ENCODE data around the gene KLHDC8A. TPM values are rescaled to one million over a fixed set of nuclear protein-coding genes. Genes with fewer than 3 reads are reported as not detected.

Gene KLHDC8A
- total RNA-seq, 1 donor from 2014 or later, result not detected

DNA sequence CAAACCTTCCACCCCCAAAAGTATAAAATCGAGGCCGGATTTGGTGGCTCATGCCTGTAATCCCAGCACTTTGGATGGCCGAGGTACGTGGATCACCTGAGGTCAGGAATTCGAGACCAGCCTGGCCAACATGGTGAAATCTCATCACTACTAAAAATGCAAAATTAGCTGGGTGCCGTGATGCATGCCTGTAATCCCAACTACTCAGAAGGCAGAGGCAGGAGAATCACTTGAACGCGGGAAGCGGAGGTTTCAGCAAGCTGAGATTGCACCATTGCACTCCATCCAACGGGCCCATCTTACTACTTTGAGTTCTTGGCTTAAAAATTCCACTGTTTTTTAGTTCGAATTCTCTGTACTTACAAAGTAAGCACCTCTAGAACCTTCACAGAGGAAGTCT, 11.0 kb downstream of the KLHDC8A start:
- intact Hi-C loops (cut with micrococcal nuclease), result no loop called here

DNA sequence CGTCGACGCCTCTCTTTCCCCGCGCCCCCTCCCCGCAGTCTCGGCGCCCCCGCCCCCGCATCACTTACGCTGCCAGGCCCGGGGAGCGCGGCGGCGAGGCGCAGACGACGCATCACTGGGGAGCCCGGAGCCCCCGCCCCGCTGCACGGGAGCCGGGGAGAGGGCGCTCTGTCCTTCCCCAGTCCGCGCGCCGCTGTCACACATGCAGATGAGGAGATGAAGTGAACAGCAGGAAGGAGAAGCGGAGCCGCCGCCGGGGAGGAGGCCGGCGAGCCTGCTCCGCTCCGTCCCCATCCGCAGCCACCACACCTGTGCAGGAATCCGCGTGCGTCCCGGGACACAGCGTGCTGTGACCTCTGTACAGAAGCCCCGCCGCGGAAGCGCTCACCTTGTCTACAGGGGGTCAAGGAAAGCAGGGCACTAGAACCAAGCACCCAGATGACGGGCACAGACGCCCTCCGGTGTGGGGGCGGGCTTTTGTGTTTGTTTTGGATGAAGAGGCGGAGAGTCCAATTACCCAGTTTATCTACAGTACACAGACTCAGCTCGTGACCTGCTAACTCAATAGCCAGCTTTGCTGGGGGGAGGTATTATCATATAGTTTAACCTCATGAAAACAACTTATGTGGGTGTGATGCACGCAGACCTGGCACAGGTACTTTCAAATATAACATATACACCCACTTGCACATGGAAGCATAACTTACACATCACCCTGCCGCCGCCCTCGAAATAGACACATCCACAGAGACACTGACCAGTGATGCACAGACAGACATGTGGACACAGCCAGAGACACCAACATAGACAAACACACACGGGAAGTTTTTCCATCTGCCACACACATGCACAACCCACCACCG, 12.4 kb downstream of the KLHDC8A start:
- intact Hi-C loops (cut with micrococcal nuclease), result loop anchor here (1.0 kb wide), 1 partner anchor 9 kb away; no protein-coding TSS in a partner anchor

DNA sequence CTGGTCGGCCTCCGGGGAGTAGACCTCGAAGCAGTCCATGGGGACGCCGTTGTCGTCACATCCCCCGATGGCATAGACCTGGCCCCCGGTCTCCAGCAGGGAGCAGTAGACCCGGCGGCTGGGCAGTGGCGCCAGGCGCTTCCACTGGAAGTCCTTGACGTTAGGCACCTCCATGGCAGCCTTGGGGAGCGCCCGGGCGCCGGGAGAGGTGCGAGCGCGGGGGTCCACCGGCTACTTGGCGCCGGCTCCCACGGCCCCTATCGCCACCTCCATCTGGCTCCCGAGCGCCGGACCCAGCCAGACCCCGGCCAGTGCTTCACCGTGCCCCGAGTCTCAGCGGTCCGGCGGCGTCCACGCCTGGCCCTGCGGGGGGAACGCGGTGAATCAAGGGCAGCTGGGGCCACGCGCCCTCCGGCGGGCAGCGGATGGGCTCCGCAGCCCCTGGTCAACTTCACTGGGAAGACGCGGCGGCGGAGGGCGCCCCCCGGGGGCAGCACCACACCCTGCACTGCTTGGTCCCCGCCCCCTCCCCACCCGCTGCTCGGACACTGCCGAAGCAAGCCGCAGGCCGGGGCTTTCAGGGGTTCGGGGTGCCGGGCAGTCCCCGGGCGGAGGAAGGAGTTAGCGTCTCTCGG, 13.2 kb downstream of the KLHDC8A start:
- intact Hi-C loops (cut with micrococcal nuclease), result loop anchor here (1.0 kb wide), 1 partner anchor 8 kb away; no protein-coding TSS in a partner anchor

DNA sequence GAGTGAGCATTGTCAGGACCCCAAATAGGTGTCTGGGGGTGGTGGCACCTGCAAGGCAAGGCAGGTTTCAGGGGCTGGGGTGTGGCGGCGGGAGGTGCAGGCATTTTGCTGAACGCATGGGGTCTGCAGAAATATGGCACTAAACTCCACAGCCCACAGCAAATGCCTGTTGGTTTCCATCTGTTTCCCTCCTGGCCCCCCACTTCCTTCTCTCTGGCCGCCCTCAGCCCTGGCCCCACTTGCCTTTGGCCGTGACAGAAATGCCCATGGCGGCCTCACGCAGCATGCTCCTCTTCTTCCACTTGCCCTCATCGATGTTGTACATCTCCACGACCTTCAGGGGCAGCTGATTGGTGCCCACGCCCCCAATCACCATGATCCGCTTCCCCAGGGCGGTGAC, 13.7 kb downstream of the KLHDC8A start:
- intact Hi-C loops (cut with micrococcal nuclease), result no loop called here

DNA sequence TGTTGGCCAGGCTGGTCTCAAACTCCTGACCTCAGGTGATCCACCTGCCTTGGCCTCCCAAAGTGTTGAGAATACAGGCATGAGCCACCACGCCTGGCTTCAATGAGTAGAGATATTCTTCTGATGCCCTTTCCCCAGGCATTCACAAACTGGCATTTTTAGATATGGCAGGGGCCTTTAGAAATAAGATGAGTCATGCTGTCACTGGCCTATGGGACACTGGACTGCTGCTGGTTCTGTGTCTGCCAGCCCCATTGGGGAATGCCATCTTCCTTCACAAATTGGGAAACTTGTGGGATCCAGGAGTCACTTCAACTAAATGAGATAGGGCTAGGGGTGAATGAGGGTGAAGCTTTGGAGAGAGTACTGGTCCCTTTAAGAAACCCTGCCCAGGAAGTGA, 16.0 kb downstream of the KLHDC8A start:
- intact Hi-C loops (cut with micrococcal nuclease), result no loop called here

DNA sequence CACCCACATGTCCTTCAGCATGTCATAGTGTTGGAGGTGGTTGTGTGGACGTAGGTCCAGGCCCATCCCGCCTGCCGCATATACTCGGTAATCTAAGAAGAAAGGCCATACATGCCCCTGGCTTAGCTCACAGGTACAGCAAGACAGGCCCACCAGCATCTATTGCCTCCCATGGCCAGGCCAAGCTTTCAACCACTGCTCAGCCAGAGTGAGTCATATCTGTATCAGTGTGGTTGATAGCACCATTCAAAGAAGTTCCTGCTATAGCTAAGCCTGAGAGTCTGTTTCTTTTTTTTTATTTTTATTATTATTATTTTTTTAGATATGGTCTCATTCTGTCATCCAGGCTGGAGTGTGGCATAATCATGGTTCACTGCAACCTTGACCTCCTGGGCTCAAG, 17.0 kb downstream of the KLHDC8A start:
- intact Hi-C loops (cut with micrococcal nuclease), result loop anchor here (5.0 kb wide), 1 partner anchor 148 kb away; no protein-coding TSS in a partner anchor

DNA sequence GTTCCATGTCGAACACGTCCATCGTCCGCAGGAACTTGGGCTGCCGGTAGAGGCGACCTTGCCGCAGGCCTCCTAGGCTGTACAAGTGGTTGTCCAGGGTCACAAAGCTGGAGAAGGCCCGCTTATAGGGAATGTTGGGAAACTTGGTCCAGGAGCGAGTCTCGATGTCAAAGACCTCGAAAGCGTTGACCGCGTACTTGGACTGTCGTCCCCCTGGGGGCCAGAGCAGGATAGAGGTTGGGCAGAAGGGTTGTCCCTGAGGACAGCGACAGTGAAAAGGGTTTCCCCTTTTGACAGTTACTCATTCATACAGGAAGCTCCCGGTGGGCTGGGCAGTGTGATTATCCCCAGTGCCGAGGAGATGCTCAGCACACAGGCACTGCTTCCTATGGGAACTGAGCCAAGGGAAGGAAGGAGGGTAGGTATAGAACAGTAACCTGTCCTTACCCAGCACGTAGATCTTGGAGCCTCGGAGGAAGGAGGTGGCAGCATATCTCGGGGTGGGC, 17.5 kb downstream of the KLHDC8A start:
- intact Hi-C loops (cut with micrococcal nuclease), result loop anchor here (5.0 kb wide), 1 partner anchor 148 kb away; no protein-coding TSS in a partner anchor

DNA sequence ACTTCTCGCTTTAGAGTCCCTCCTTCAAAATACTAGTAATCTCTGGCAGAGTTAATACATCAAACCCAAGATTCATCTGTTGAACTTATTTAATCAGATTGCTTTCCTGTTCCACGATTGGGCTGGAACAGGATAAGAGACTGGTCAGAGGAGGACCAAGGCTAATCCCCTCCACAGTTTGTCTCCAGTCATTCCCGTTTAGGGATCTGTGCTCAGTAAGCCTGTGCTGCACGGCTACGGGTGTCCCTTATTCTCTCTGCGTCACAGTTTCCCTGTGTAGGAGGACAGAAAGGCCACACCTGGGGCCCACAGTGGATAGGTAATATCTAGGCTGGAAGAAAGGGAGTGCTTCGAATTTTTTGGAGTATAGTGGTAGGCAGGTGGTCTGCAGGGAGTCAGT, 18.7 kb downstream of the KLHDC8A start:
- intact Hi-C loops (cut with micrococcal nuclease), result loop anchor here (5.0 kb wide), 1 partner anchor 149 kb away; no protein-coding TSS in a partner anchor

DNA sequence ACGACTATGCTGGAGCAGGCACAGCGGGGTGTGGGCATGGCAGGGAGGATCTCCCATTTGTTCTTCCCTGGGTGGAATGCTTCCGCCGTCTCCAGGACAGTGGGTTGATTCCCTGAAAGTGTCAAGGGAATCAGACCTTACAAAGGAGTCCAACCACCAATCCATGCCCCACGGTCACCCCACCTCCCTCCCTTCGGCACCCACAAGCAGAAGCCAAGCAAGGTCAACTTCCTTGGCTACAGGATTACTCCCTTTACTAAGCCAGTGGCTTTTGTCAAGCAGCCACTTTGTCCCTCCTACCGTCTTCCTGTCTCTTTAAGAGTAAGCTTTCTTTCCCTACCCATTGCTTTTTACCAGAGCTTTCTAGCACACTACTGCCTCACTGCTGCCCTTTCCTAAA, 19.2 kb downstream of the KLHDC8A start:
- intact Hi-C loops (cut with micrococcal nuclease), result loop anchor here (5.0 kb wide), 1 partner anchor 150 kb away; no protein-coding TSS in a partner anchor

DNA sequence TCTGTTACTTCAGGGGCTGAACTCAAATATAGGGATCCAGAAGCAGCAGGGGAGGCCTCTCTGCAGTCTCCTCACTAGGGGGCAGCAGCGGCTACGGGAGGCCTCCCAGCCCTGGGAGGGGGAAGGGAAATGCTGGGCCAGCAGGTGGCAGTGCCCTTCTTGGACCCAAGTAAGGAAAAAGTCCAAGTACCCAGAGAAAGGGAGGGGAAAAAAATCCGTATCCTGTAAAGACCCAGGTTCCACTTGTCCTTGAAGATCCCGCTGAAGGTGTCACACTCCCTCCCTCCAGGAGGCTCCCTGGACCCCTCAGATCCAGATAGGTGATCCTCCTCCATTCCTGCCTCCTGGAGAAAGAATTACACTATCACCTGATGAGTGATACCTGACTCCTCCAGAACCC, 21.0 kb downstream of the KLHDC8A start:
- intact Hi-C loops (cut with micrococcal nuclease), result loop anchor here (1.0 to 5.0 kb wide), 3 partner anchors 9 to 189 kb away; no protein-coding TSS in a partner anchor

DNA sequence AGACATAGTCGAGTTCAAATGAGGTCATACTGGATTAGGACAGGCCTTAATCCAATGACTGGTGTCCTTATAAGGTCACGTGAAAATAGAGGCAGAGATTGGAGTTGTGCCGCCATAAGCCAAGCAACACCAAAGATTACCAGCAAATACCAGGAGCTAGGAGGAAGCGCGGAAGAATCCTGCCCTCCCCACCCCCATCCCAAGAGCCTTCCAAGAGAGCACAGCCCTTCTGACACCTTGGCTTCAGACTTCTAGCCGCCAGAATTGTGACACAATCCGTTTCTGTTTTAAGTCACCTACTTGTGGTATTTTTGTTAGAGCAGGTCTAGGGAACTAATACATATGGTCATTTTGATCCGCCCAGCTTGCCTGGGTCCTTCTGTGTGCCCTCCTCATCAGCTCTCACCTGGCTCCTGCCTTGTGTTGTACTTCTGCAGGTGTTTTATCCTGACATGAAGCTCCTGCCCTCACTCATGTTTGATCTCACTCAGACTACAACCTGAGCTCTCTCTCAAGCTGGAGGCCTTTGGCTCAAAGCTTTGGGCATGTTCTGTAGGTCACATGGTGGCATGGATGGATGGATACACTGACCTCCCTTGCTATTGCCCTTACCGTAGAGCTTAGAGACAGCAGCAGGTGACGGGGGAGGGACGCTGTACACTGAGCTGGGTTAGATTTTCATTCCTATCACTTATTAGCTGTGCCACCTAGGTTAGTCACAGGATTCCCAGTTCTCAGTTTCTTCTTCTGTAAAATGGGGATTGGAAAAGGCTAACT, 24.5 kb downstream of the KLHDC8A start:
- intact Hi-C loops (cut with micrococcal nuclease), result no loop called here

DNA sequence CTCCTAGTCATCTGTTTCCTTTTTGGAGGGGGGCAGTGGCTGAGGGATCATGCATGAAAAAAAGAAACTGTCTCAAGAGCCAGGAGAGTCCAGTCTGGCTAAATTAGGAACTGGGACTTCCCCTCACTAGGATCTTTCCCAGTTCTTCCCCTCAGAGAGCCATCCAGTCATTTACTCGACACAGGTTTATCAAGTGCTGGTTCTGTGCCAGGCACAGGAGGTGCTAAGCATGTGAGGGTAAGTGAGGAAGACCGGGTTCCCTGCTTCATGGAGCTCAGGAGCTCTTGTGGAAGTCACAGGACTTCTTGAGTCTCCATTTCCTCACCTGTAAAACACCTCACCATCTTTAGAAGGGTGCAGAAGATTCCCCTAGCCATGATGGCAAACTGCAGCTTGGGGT, 26.6 kb downstream of the KLHDC8A start:
- intact Hi-C loops (cut with micrococcal nuclease), result no loop called here

DNA sequence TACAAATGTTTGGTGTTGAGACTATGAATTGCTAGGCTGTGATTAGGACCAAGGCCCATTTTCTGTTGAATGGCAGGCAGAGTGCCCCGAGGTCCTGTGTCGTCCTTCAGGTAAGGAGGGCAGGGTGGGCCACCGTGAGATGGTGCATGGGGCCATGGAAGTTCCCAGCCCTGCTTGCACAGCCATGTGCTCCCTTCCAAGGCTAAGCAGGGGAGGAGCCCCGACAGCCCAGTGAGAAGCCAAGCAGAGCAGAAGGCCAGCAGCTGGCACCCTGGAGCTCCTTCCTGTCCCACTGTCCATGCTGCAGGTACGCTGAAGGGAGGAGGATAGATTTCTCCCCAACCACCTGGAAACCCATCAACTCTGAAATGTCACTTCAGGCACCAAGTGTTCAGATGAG, 27.0 kb downstream of the KLHDC8A start:
- intact Hi-C loops (cut with micrococcal nuclease), result no loop called here

DNA sequence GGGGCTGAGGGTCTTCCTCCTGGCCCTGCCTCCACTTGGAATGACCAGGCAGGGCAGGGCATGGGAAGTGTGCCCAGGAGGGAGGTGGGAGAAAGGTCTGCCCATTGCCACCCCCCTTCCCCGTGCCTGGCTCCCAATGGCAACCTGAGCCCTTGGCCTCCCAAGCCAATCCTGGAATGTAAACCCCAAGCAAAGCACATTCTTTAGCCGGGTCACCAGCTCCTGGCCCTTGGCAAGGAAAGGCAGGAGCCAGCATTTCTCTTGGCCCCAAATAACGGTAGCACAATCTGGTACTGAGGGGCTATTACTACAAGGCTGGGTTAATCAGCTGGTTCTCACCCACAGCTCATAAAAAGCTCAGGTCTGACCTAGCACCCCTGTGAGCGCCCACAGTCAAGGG, 28.2 kb downstream of the KLHDC8A start:
- intact Hi-C loops (cut with micrococcal nuclease), result no loop called here

DNA sequence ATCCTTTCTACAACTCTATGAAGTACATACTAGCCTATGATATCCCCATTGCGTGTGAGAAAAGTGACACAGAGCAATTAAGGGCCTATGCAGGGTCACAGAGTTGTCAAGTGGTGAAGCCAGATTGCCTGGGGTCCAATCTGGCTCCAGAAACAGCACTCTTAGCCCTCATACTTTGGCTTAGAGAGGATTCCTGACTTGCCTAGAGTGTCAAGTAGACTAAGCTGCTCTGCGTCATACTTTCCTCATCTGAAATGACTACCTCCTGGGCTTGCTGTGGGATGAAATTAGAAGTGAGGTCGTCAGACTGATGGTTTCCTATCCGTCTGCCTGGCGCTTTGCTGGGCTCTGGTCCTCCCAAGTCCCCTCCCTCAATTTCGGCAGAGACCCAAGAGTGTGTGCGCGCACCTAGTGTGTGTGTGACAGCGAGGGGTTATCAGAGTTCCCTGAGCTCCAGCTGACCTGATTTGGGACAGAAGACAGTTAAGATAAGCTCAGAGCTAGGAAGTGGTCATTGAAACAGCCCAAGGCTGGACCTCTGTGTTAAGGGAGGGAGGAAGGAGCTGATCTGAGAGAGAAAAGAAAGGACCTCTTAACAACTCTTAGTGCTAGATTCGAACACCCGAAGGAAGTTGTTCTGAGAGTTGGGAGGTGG, 29.8 kb downstream of the KLHDC8A start:
- intact Hi-C loops (cut with micrococcal nuclease), result no loop called here

DNA sequence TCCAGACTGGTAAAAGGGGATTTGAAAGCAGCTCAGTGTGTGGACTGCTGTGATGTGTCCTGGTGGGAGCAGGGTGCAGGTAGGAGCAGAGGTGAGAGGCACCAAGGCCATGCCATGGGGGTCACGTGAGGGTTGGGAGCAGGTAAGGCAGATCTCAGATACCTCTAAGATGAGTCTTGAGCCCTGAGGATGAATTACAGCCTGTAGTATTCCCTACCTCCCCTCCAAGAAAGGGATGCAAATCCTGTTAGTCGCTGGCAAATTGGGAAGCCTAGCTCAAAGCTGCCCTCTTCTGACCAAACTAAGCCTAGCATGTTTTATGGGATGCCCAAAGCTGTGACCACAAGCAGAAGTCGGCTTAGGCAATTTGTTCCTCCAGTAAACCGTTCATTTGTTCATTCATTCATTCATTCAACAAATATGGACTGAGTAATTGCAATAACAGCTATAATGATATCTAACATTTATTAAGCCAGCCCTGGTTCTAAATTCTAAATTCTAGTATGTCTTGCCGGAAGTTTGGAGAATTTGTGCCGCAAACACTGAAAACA, 31.3 kb downstream of the KLHDC8A start:
- intact Hi-C loops (cut with micrococcal nuclease), result loop anchor here (1.0 kb wide), 1 partner anchor 52 kb away; no protein-coding TSS in a partner anchor

DNA sequence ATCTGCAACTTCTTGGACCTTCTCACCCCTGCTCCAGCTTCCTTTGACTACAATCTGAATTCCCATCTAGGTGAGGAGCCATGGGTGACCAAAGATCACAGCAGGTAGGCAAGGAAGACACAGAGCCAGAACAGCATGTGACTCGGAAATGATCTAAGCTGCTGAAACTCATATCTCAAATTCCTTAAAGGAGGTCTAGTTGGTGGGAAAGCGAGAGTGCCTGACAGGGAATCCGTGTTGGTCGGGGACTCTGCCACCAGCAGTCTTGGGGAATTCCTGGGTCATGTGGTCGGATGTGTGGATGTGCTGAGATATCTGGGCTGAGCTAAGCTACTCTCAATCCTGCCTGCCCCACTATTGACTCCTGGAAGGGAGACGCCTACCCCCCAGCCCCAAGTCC, 31.9 kb downstream of the KLHDC8A start:
- intact Hi-C loops (cut with micrococcal nuclease), result loop anchor here (1.0 kb wide), 1 partner anchor 51 kb away; no protein-coding TSS in a partner anchor

DNA sequence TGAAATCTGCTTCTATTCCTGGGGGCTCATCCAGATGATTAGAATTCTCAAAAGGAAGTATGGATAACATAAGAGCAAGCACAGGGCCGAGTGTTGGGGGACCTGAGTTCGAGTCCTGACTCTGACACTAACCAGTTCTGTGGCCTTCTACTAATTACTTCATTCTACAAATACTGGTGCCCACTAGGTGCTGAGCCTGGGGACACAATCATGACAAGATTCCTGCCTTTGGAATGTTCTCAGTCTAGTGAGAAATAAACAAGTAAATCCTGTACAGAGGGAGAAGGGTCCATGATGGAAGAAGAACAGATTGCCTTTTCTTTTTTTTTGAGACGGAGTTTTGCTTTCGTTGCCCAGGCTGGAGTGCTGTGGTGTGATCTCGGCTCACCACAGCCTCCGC, 32.9 kb downstream of the KLHDC8A start:
- intact Hi-C loops (cut with micrococcal nuclease), result no loop called here

DNA sequence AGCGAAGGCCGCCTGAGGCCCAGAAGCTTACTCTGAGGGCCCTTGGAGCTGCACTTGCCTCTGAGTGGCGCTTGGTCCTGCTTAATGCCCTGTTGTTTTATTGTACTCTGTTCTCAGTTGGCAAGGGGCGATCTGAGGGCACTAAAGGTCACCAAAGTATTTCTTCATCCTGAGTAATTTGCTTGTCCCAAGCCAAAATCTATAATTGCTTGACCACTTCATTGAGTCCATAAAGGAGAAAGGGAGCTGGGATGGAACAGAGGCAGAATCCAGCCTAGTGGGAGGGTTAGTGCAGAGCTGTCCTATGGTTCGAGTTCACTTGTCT, 34.8 kb downstream of the KLHDC8A start:
- intact Hi-C loops (cut with micrococcal nuclease), result loop anchor here (1.0 kb wide), 2 partner anchors 34 to 49 kb away; no protein-coding TSS in a partner anchor

All from T-helper 2 cell treated with Interferon-gamma antibody and Interleukin-4, amounts not matched to agents 100 ng/mL and 5 ng/mL, for 36 hours (primary cell).